Neural cell (in vitro differentiated cells): Measurements from ENCODE around the gene PRTG. TPM values are rescaled to one million over a fixed set of nuclear protein-coding genes. Genes with fewer than 3 reads are reported as not detected.
"Not testable (repeated sequence)": the region's sequence is repeated elsewhere in the genome, so short reads cannot be mapped to it uniquely, and the experiment has no call there.

Experiments used
- H2AFZ ChIP-seq: fragments of 200-600, 300-800 bp; sonication (generic), shearing (Covaris generic); 2 replicates; pipeline ENCODE4 v1.6.0; 2014; ENCODE audit warnings: low read depth, mild to moderate bottlenecking, antibody characterized with exemption, low read length, moderate library complexity
- H3F3A ChIP-seq: fragments of 200-600 bp; shearing (Covaris generic); 2 replicates; pipeline ENCODE4 v1.6.1; 2016; ENCODE audit warnings: mild to moderate bottlenecking, moderate library complexity, mixed read lengths, antibody characterized with exemption, low read length; ENCODE audit not compliant: insufficient read depth, poor library complexity, severe bottlenecking
- H3K27ac ChIP-seq: fragments of 200-600, 300-800 bp; sonication (generic), shearing (Covaris generic); 2 replicates; pipeline ENCODE4 v1.5.1; 2014; ENCODE audit warnings: mild to moderate bottlenecking, low read length, moderate library complexity
- H3K27me3 ChIP-seq: fragments of 300-800, 200-600 bp; sonication (generic), shearing (Covaris generic); 2 replicates; pipeline ENCODE4 v1.6.0; 2014; ENCODE audit warnings: mild to moderate bottlenecking, low read depth, low read length, moderate library complexity; ENCODE audit not compliant: insufficient read depth
- H3K36me3 ChIP-seq: fragments of 300-800, 200-600 bp; sonication (generic), shearing (Covaris generic); 2 replicates; pipeline ENCODE4 v1.5.1; 2014; ENCODE audit warnings: mild to moderate bottlenecking, antibody characterized with exemption, low read length, moderate library complexity; ENCODE audit not compliant: insufficient read depth
- H3K4me2 ChIP-seq: fragments of 300-800, 200-600 bp; sonication (generic), shearing (Covaris generic); 2 replicates; pipeline ENCODE4 v1.6.0; 2014; ENCODE audit warnings: mild to moderate bottlenecking, low read length
- H3K4me3 ChIP-seq: fragments of 300-800, 200-600 bp; sonication (generic), shearing (Covaris generic); 2 replicates; pipeline ENCODE4 v1.5.1; 2014; ENCODE audit warnings: mild to moderate bottlenecking, low read length, moderate library complexity
- H3K79me2 ChIP-seq: fragments of 200-600 bp; shearing (Covaris generic); replicated peaks from 2 replicates; pipeline ENCODE4 v1.6.0; 2014; ENCODE audit warnings: mild to moderate bottlenecking, low read length, moderate library complexity; ENCODE audit not compliant: insufficient read depth
- H3K9ac ChIP-seq: fragments of 300-800, 200-600 bp; sonication (generic), shearing (Covaris generic); 2 replicates; pipeline ENCODE4 v1.6.1; 2016; ENCODE audit warnings: mild to moderate bottlenecking, low read length, mixed read lengths
- H3K9me2 ChIP-seq: fragments of 200-600 bp; shearing (Covaris generic); 2 replicates; pipeline ENCODE4 v1.6.1; 2016; ENCODE audit warnings: mild to moderate bottlenecking, low read length, mixed read lengths; ENCODE audit not compliant: insufficient read depth
- H3K9me3 ChIP-seq: fragments of 200-600, 300-800 bp; sonication (generic), shearing (Covaris generic); 2 replicates; pipeline ENCODE4 v1.6.1; 2016; ENCODE audit warnings: mild to moderate bottlenecking, mixed run types, low read length, moderate library complexity, mixed read lengths
- H4K20me1 ChIP-seq: fragments of 200-600 bp; shearing (Covaris generic); 2 replicates; pipeline ENCODE4 v1.6.1; 2016; ENCODE audit warnings: mild to moderate bottlenecking, mixed run types; ENCODE audit not compliant: insufficient read depth
- EP300 ChIP-seq: fragments of 450-650 bp; conservative IDR thresholded peaks from 2 replicates; pipeline ENCODE4 v1.6.1; 2014; ENCODE audit warnings: antibody characterized with exemption, mild to moderate bottlenecking, moderate library complexity; ENCODE audit not compliant: poor library complexity, severe bottlenecking
- EZH2 ChIP-seq: fragments of 200-600, 300-800 bp; shearing (Covaris generic), sonication (generic); IDR thresholded peaks from 2 replicates; pipeline ENCODE4 v1.6.1; 2014; ENCODE audit warnings: antibody characterized with exemption, low read length, borderline replicate concordance, mild to moderate bottlenecking; ENCODE audit not compliant: insufficient read depth, poor library complexity, severe bottlenecking
- MXI1 ChIP-seq: fragments of 450-650 bp; conservative IDR thresholded peaks from 2 replicates; pipeline ENCODE4 v1.6.1; 2014; ENCODE audit warnings: antibody characterized with exemption, mild to moderate bottlenecking; ENCODE audit not compliant: poor library complexity, severe bottlenecking
- POLR2AphosphoS5 ChIP-seq: IDR thresholded peaks from 2 replicates; pipeline ENCODE4 v1.6.1; 2012
- RAD21 ChIP-seq: fragments of 450-650 bp; conservative IDR thresholded peaks from 2 replicates; pipeline ENCODE4 v1.6.1; 2014; ENCODE audit warnings: antibody characterized with exemption, mild to moderate bottlenecking, moderate library complexity
- SMC3 ChIP-seq: fragments of 450-650 bp; conservative IDR thresholded peaks from 2 replicates; pipeline ENCODE4 v1.6.1; 2014; ENCODE audit warnings: antibody characterized with exemption, mild to moderate bottlenecking, moderate library complexity; ENCODE audit not compliant: poor library complexity
- TAF1 ChIP-seq: IDR thresholded peaks from 2 replicates; pipeline ENCODE4 v1.6.1; 2012; ENCODE audit warnings: low read depth
- polyA plus RNA-seq: library from polyadenylated mRNA; depleted of rRNA; stranded (reverse); fragments of >200 nt; gene quantifications from 2 replicates; pipeline ENCODE4 v1.2.3, GENCODE V29; 2014
- TF ChIP-seq, protein P1 (sequence below): fragments of 450-650 bp; IDR thresholded peaks from 2 replicates; pipeline ENCODE4 v1.5.1; 2014; ENCODE audit warnings: antibody characterized with exemption, mild to moderate bottlenecking, moderate library complexity; ENCODE audit not compliant: poor library complexity, severe bottlenecking
- TF ChIP-seq, protein P2 (sequence below): IDR thresholded peaks from 2 replicates; pipeline ENCODE4 v1.6.1; 2012; ENCODE audit warnings: borderline replicate concordance

Gene PRTG
- polyA plus RNA-seq, 1 donor from 2014 or later: 3.8 TPM

DNA sequence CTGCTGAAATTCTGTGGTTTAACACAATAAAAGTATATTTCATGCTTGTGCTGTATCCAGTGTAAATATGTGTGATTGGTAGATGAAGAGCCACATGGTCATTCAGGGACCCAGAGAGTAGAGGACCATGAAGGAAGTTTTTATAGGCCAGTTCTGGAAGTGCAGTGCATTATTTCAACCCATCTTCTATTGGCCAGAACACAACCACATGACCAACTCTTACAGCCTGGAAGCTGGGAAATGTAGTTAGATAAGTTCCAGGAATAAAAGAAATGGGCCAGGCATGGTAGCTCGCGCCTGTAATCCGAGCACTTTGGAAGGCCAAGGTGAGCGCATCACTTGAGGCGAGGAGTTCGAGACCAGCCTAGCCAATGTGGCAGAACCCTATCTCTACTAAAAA lies 21.4 kb upstream of the PRTG start:
- Histone ChIP-seq H3K27me3 (no peaks in the 10 kb centered on the region), H3K79me2 (no peaks in the 10 kb centered on the region), H2AFZ (no peak overlapping the region), H3K9me2 (no peaks in the 10 kb centered on the region), H3K36me3 (no peaks in the 10 kb centered on the region), H3F3A (no peaks in the 10 kb centered on the region), H3K4me3 (no peak overlapping the region), H4K20me1 (no peaks in the 10 kb centered on the region), H3K4me2 (no peak overlapping the region), H3K9me3 (no peaks in the 10 kb centered on the region), H3K9ac (no peak overlapping the region), H3K27ac (no peak overlapping the region)
- TF ChIP-seq MXI1 (no peak), EZH2 (no peak), TAF1 (no peak), RAD21 (no peak), EP300 (no peak)

DNA sequence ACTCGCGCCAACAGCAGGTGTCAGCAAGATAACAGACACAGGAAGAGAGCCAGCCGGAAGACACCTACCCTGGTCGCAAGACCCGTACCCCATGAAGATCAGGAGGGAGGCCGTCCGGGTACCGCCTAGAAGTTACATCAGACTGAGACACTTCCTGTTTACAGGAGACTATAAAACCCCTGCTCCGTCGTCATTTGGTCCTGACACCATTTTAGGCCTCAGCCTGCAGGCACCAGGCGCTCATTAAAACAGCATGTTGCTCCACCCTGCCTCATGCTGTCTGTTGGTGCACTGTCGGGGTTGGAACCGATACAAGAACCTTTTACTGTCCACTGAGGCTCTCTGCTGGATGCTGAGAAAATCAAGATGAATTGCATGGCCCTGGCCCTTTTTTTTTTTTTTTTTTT lies 15.6 kb upstream of the PRTG start:
- no peak overlapping the region for H2AFZ ChIP-seq
- H3K4me3 ChIP-seq: no peak overlapping the region
- H3K9ac ChIP-seq: no peak overlapping the region
- H3K4me2 ChIP-seq: no peak overlapping the region
- H3F3A ChIP-seq: no peaks in the 10 kb centered on the region
- no peaks in the 10 kb centered on the region for H4K20me1 ChIP-seq
- no peaks in the 10 kb centered on the region for H3K27me3 ChIP-seq
- TF ChIP-seq MXI1 (no peak), TAF1 (no peak), EP300 (no peak), SMC3 (no peak)
- H3K79me2 ChIP-seq: no peaks in the 10 kb centered on the region
- no peaks in the 10 kb centered on the region for H3K9me3 ChIP-seq
- H3K36me3 ChIP-seq: no peaks in the 10 kb centered on the region
- no peak overlapping the region for H3K27ac ChIP-seq
- H3K9me2 ChIP-seq: no peaks in the 10 kb centered on the region

DNA sequence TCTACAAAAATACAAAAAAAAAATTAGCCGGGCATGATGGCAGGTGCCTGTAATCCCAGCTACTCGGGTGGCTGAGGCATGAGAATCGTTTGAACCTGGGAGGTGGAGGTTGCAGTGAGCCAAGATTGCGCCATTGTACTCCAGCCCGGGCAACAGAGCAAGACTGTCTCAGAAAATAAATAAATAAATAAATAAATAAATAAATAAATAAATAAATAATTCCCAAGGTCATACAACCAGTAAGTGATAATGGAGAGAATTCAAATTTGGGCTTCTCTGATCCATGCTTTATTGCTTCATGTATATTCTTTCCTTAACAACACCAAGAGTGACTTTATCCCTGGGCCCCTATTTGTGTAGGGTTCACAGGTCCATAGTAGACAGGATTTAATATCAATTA lies 10.5 kb upstream of the PRTG start:
- not testable (repeated sequence) for H3K27me3 ChIP-seq, H3K9ac ChIP-seq, H3K4me3 ChIP-seq, H3K9me3 ChIP-seq, H3K36me3 ChIP-seq, H4K20me1 ChIP-seq, H3K4me2 ChIP-seq, H2AFZ ChIP-seq, H3K27ac ChIP-seq, H3K9me2 ChIP-seq, H3F3A ChIP-seq, H3K79me2 ChIP-seq

DNA sequence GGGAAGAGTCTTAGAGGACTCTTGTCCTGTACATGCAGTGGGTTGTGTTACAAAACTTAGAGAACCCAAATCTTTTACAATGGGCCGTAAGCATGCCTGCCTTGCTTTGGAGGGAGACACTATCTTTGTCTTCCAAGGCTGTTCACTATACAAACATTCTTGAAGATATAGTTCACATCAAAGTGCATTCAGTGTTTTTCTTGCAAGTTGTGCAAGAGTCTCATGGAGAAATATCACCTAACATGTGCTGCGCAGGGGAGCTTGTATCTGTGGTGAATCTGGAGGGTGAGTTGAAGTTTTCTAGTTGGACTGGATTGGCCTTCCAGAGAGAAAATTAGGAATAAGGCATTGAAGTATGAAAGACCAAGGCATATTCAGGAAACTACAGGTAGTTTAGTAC lies 7.8 kb upstream of the PRTG start:
- Histone ChIP-seq H2AFZ (no peak overlapping the region), H4K20me1 (no peaks in the 10 kb centered on the region), H3F3A (no peaks in the 10 kb centered on the region), H3K9me2 (no peaks in the 10 kb centered on the region), H3K9ac (no peak overlapping the region), H3K27ac (no peak overlapping the region), H3K4me2 (no peak overlapping the region), H3K36me3 (no peaks in the 10 kb centered on the region), H3K9me3 (no peaks in the 10 kb centered on the region), H3K79me2 (no peaks in the 10 kb centered on the region), H3K4me3 (no peak overlapping the region), H3K27me3 (no peaks in the 10 kb centered on the region)
- TF ChIP-seq, protein P1, sequence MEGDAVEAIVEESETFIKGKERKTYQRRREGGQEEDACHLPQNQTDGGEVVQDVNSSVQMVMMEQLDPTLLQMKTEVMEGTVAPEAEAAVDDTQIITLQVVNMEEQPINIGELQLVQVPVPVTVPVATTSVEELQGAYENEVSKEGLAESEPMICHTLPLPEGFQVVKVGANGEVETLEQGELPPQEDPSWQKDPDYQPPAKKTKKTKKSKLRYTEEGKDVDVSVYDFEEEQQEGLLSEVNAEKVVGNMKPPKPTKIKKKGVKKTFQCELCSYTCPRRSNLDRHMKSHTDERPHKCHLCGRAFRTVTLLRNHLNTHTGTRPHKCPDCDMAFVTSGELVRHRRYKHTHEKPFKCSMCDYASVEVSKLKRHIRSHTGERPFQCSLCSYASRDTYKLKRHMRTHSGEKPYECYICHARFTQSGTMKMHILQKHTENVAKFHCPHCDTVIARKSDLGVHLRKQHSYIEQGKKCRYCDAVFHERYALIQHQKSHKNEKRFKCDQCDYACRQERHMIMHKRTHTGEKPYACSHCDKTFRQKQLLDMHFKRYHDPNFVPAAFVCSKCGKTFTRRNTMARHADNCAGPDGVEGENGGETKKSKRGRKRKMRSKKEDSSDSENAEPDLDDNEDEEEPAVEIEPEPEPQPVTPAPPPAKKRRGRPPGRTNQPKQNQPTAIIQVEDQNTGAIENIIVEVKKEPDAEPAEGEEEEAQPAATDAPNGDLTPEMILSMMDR: no peak
- TF ChIP-seq EZH2: no peak
- no peak for TF ChIP-seq RAD21
- TF ChIP-seq MXI1: no peak
- no peak for TF ChIP-seq SMC3
- TF ChIP-seq POLR2AphosphoS5: no peak
- TF ChIP-seq, protein P2, sequence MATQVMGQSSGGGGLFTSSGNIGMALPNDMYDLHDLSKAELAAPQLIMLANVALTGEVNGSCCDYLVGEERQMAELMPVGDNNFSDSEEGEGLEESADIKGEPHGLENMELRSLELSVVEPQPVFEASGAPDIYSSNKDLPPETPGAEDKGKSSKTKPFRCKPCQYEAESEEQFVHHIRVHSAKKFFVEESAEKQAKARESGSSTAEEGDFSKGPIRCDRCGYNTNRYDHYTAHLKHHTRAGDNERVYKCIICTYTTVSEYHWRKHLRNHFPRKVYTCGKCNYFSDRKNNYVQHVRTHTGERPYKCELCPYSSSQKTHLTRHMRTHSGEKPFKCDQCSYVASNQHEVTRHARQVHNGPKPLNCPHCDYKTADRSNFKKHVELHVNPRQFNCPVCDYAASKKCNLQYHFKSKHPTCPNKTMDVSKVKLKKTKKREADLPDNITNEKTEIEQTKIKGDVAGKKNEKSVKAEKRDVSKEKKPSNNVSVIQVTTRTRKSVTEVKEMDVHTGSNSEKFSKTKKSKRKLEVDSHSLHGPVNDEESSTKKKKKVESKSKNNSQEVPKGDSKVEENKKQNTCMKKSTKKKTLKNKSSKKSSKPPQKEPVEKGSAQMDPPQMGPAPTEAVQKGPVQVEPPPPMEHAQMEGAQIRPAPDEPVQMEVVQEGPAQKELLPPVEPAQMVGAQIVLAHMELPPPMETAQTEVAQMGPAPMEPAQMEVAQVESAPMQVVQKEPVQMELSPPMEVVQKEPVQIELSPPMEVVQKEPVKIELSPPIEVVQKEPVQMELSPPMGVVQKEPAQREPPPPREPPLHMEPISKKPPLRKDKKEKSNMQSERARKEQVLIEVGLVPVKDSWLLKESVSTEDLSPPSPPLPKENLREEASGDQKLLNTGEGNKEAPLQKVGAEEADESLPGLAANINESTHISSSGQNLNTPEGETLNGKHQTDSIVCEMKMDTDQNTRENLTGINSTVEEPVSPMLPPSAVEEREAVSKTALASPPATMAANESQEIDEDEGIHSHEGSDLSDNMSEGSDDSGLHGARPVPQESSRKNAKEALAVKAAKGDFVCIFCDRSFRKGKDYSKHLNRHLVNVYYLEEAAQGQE: no peak
- no peak for TF ChIP-seq EP300
